Smooth muscle cell (in vitro differentiated cells): ENCODE results near the gene TMEM182. TPM values are rescaled to one million over a fixed set of nuclear protein-coding genes. Genes with fewer than 3 reads are reported as not detected.

Source experiments
- DNase-seq: peaks from one replicate; lab custom pipeline; 2025; ENCODE audit not compliant: unreplicated experiment; lab: John Stamatoyannopoulos, UW
- H2AFZ ChIP-seq: fragments of 200-600 bp; sonication (generic); 2 replicates; pipeline ENCODE4 v1.6.0; 2016; ENCODE audit warnings: antibody characterized with exemption, low read depth, mild to moderate bottlenecking
- H3F3A ChIP-seq: fragments of 200-600 bp; sonication (generic); 2 replicates; pipeline ENCODE4 v1.6.0; 2017; ENCODE audit warnings: antibody characterized with exemption, low read depth
- H3K27ac ChIP-seq: fragments of 200-600 bp; sonication (generic); 2 replicates; pipeline ENCODE4 v1.5.1; 2016; ENCODE audit warnings: low read depth, mild to moderate bottlenecking
- H3K27me3 ChIP-seq: fragments of 200-600 bp; sonication (generic); 2 replicates; pipeline ENCODE4 v1.6.1; 2016; ENCODE audit warnings: low read depth, mild to moderate bottlenecking
- H3K36me3 ChIP-seq: fragments of 200-600 bp; sonication (generic); 2 replicates; pipeline ENCODE4 v1.5.1; 2016; ENCODE audit warnings: low read depth
- H3K4me1 ChIP-seq: fragments of 200-600 bp; sonication (generic); 2 replicates; pipeline ENCODE4 v1.5.1; 2016; ENCODE audit warnings: low read depth
- H3K4me2 ChIP-seq: fragments of 200-600 bp; sonication (generic); 2 replicates; pipeline ENCODE4 v1.6.0; 2016; ENCODE audit warnings: mild to moderate bottlenecking
- H3K4me3 ChIP-seq: fragments of 200-600 bp; sonication (generic); 2 replicates; pipeline ENCODE4 v1.5.1; 2016; ENCODE audit warnings: mild to moderate bottlenecking
- H3K79me2 ChIP-seq: fragments of 200-600 bp; sonication (generic); 2 replicates; pipeline ENCODE4 v1.6.0; 2016; ENCODE audit warnings: low read depth, mild to moderate bottlenecking
- H3K9ac ChIP-seq: fragments of 200-600 bp; sonication (generic); 2 replicates; pipeline ENCODE4 v1.6.0; 2016; ENCODE audit warnings: low read depth
- H3K9me3 ChIP-seq: fragments of 200-600 bp; sonication (generic); replicated peaks from 2 replicates; pipeline ENCODE4 v1.5.1; 2016; ENCODE audit warnings: low read depth
- H4K20me1 ChIP-seq: fragments of 200-600 bp; sonication (generic); 2 replicates; pipeline ENCODE4 v1.6.0; 2016; ENCODE audit warnings: low read depth
- CTCF ChIP-seq: fragments of 200-600 bp; sonication (generic); IDR thresholded peaks from 2 replicates; pipeline ENCODE4 v1.5.1; 2017; ENCODE audit warnings: borderline replicate concordance, mild to moderate bottlenecking, antibody characterized with exemption; ENCODE audit not compliant: insufficient read depth, poor library complexity, severe bottlenecking
- WGBS: methylation state at CpG from one replicate; pipeline ENCODE4 v1.1.7; 2016; ENCODE audit warnings: low lambda C conversion rate; 5-methylcytosine and 5-hydroxymethylcytosine counted together
- polyA plus RNA-seq: library from polyadenylated mRNA; unstranded; fragments of >200 nt; fragmentation: Nextera tagmentation; extraction: Ambion mirVana; gene quantifications from 2 replicates; pipeline ENCODE4 v1.2.1, GENCODE V29; 2016
- total RNA-seq: library from RNA; depleted of rRNA; stranded (reverse); fragments of >200 nt; gene quantifications from 2 replicates; pipeline ENCODE4 v1.2.3, GENCODE V29; 2014

TMEM182 gene
- total and polyA plus RNA-seq, 2 experiments from 2014 or later, result 4.0 to 12.3 TPM

- H3K9ac ChIP-seq, result no peak overlapping the region
- DNase-seq, result no peak
Observed at GRCh38 chr2:102792568-102793208, 30.9 kb downstream of the TMEM182 start.

GRCh38 chr2:102795641-102796040 is 33.8 kb downstream of the TMEM182 start:
- H3K4me3 ChIP-seq, result no peak overlapping the region
- WGBS, result 83% methylated on average over 4 of the region's 4 CpGs
- H3K27me3 ChIP-seq, result no peaks in the 10 kb centered on the region
- no peak overlapping the region for H3K4me2 ChIP-seq
- H3K9ac ChIP-seq, result no peak overlapping the region
- no peak for TF ChIP-seq CTCF
- H3K4me1 ChIP-seq, result no peaks in the 10 kb centered on the region
- no peak overlapping the region for H3K27ac ChIP-seq
- no peak for DNase-seq
- H2AFZ ChIP-seq, result no peak overlapping the region
- no peaks in the 10 kb centered on the region for H3K79me2 ChIP-seq
- H3K36me3 ChIP-seq, result peaks cover 8% of the 10 kb centered on the region
- peaks cover 11% of the 10 kb centered on the region for H3K9me3 ChIP-seq
- no peaks in the 10 kb centered on the region for H4K20me1 ChIP-seq
- H3F3A ChIP-seq, result no peaks in the 10 kb centered on the region

More at GRCh38 chr2:102792568-102793208, 30.9 kb downstream of the TMEM182 start:
- no peaks in the 10 kb centered on the region for H3K36me3 ChIP-seq
- no peak overlapping the region for H2AFZ ChIP-seq
- peaks cover 13% of the 10 kb centered on the region for H3K4me1 ChIP-seq
- no peaks in the 10 kb centered on the region for H3K9me3 ChIP-seq
- no peaks in the 10 kb centered on the region for H3F3A ChIP-seq
- no peak overlapping the region for H3K4me2 ChIP-seq
- H3K27ac ChIP-seq, result no peak overlapping the region
- TF ChIP-seq CTCF, result no peak
- no peaks in the 10 kb centered on the region for H4K20me1 ChIP-seq
- H3K4me3 ChIP-seq, result no peak overlapping the region
- H3K79me2 ChIP-seq, result no peaks in the 10 kb centered on the region
- WGBS, result 86% methylated on average over 8 of the region's 8 CpGs
- H3K27me3 ChIP-seq, result no peaks in the 10 kb centered on the region

GRCh38 chr2:102796337-102796736 is 34.5 kb downstream of the TMEM182 start:
- 85% methylated on average over 2 of the region's 2 CpGs for WGBS
- Histone ChIP-seq H3F3A (no peaks in the 10 kb centered on the region), H3K4me1 (no peaks in the 10 kb centered on the region), H4K20me1 (no peaks in the 10 kb centered on the region), H3K9ac (no peak overlapping the region), H3K79me2 (no peaks in the 10 kb centered on the region), H3K9me3 (peaks cover 11% of the 10 kb centered on the region), H3K36me3 (peaks cover 8% of the 10 kb centered on the region), H3K27me3 (no peaks in the 10 kb centered on the region), H2AFZ (no peak overlapping the region), H3K4me2 (no peak overlapping the region), H3K27ac (no peak overlapping the region), H3K4me3 (no peak overlapping the region)
- TF ChIP-seq CTCF, result no peak
- no peak for DNase-seq

- no peak for TF ChIP-seq CTCF
- 91% methylated on average over 2 of the region's 2 CpGs for WGBS
- no peak overlapping the region for H2AFZ ChIP-seq
- peaks cover 8% of the 10 kb centered on the region for H3K36me3 ChIP-seq
- H3F3A ChIP-seq, result no peaks in the 10 kb centered on the region
- no peak overlapping the region for H3K27ac ChIP-seq
- H3K27me3 ChIP-seq, result no peaks in the 10 kb centered on the region
- H3K4me3 ChIP-seq, result no peak overlapping the region
- no peak overlapping the region for H3K4me2 ChIP-seq
- peaks cover 11% of the 10 kb centered on the region for H3K9me3 ChIP-seq
- H3K9ac ChIP-seq, result no peak overlapping the region
- no peaks in the 10 kb centered on the region for H4K20me1 ChIP-seq
- H3K4me1 ChIP-seq, result no peaks in the 10 kb centered on the region
- no peaks in the 10 kb centered on the region for H3K79me2 ChIP-seq
- DNase-seq, result no peak
Observed at GRCh38 chr2:102797486-102797885, 35.7 kb downstream of the TMEM182 start.
